Muscle of leg (tissue), 11 donors: ENCODE results near the gene TMED6. TPM values are rescaled to one million over a fixed set of nuclear protein-coding genes. Genes with fewer than 3 reads are reported as not detected.

Source experiments
- DNase-seq: peaks from one replicate; pipeline ENCODE4 v3.0.0; 2013
- H3K27ac ChIP-seq: one replicate; pipeline ENCODE4 v1.5.1; 2013; ENCODE audit warnings: mild to moderate bottlenecking, low read length, control low read depth
- H3K27me3 ChIP-seq: one replicate; pipeline ENCODE4 v1.6.1; 2013; ENCODE audit warnings: low read length; ENCODE audit not compliant: control insufficient read depth, insufficient read depth
- H3K36me3 ChIP-seq: one replicate; pipeline ENCODE4 v1.6.1; 2013; ENCODE audit warnings: low read length; ENCODE audit not compliant: control insufficient read depth, insufficient read depth
- H3K4me1 ChIP-seq: one replicate; pipeline ENCODE4 v1.6.1; 2013; ENCODE audit warnings: low read length; ENCODE audit not compliant: control insufficient read depth, insufficient read depth
- H3K4me3 ChIP-seq: one replicate; pipeline ENCODE4 v1.5.1; 2013; ENCODE audit warnings: low read length, control low read depth
- H3K9me3 ChIP-seq: replicated peaks from 2 replicates; pipeline ENCODE4 v1.6.1; 2013; ENCODE audit warnings: low read depth, low read length; ENCODE audit not compliant: control insufficient read depth
- WGBS: methylation state at CpG from one replicate; pipeline ENCODE4 v1.1.5; 2013; ENCODE audit warnings: missing lambda C conversion rate; ENCODE audit not compliant: insufficient coverage; 5-methylcytosine and 5-hydroxymethylcytosine counted together
- polyA plus RNA-seq, 8 donors: library from polyadenylated mRNA; unstranded; fragments of 120-200 nt; gene quantifications; one replicate each; pipeline versions ENCODE4 v1.2.1 to v1.2.3, GENCODE V29; 2013; ENCODE audit warnings: inconsistent platforms in 1 of 8, low replicate concordance in 1 of 8; ENCODE audit not compliant: insufficient read length in 8 of 8, insufficient read depth in 1 of 8
- total RNA-seq: library from RNA; stranded (reverse); fragments of 120-200 nt; gene quantifications from one replicate; pipeline ENCODE4 v1.2.4, GENCODE V29; 2013

Gene TMED6
- total and polyA plus RNA-seq, 9 donors, result 0.22 to 1.7 (median 1.2) TPM

GRCh38 chr16:69316595-69317034 lies 35.0 kb downstream of the TMED6 start:
- Histone ChIP-seq H3K9me3 (no peaks in the 10 kb centered on the region), H3K4me1 (peaks cover 6% of the 10 kb centered on the region), H3K4me3 (no peak overlapping the region), H3K36me3 (peaks cover 78% of the 10 kb centered on the region), H3K27me3 (no peaks in the 10 kb centered on the region), H3K27ac (no peak overlapping the region)
- WGBS, result 95% methylated on average over 14 of the region's 17 CpGs
- DNase-seq, result no peak

GRCh38 chr16:69315486-69316311 lies 35.9 kb downstream of the TMED6 start:
- no peak for DNase-seq
- H3K36me3 ChIP-seq, result peaks cover 69% of the 10 kb centered on the region
- 82% methylated on average over 26 of the region's 30 CpGs for WGBS
- no peaks in the 10 kb centered on the region for H3K27me3 ChIP-seq
- H3K9me3 ChIP-seq, result no peaks in the 10 kb centered on the region
- H3K4me1 ChIP-seq, result peaks cover 7% of the 10 kb centered on the region
- no peak overlapping the region for H3K4me3 ChIP-seq
- H3K27ac ChIP-seq, result no peak overlapping the region

DNA sequence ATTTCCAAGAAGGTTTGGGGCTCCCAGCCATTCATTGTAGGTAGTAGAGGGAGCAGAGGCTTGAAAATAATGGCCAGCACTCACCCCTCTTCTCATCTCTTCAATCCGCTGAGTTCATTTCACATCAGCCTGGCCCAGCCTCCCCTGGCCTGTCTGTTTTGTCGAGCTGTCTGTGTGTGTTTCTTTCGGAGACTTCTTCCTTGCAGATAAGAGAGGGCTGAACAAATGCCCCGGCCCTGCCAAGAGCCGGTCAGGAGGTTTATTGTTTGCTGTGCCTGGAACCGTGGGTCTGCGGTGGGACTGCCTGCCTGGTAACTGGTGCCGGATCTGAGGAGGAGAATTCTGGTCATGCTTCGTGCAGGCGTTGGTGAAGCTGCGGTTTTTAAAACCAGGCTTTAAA lies 37.1 kb downstream of the TMED6 start:
- no peaks in the 10 kb centered on the region for H3K27me3 ChIP-seq
- H3K27ac ChIP-seq, result no peak overlapping the region
- 89% methylated on average over 8 of the region's 11 CpGs for WGBS
- H3K4me3 ChIP-seq, result no peak overlapping the region
- no peaks in the 10 kb centered on the region for H3K9me3 ChIP-seq
- H3K36me3 ChIP-seq, result peaks cover 57% of the 10 kb centered on the region
- DNase-seq, result no peak
- H3K4me1 ChIP-seq, result peaks cover 9% of the 10 kb centered on the region

DNA sequence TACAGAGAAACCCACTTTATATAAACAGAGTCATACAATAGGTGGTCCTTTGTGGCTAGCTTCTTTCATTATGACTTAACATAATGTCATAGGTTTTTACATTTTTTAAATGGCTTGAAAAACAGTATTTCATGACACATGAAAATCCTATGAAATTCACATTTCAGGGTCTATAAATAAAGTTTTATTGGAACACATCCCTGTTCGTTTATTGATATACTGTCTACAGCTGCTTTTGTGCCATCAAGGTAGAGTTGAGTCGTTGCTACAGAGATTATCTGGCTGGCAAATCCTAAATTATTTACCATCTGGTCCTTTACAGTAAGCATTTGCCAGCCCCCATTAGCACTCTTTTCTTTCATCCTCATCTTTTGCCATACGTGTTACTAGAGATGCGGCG lies 38.1 kb downstream of the TMED6 start:
- no CpG with 5 or more reads among the region's 5 CpGs for WGBS
- peaks cover 47% of the 10 kb centered on the region for H3K36me3 ChIP-seq

GRCh38 chr16:69311533-69312387 lies 39.8 kb downstream of the TMED6 start:
- peak; percentile 37 for DNase-seq
- Histone ChIP-seq H3K36me3 (peaks cover 32% of the 10 kb centered on the region), H3K9me3 (no peaks in the 10 kb centered on the region), H3K4me1 (peaks cover 9% of the 10 kb centered on the region), H3K27me3 (no peaks in the 10 kb centered on the region), H3K4me3 (peak overlapping the region; percentile 85), H3K27ac (peak overlapping the region; percentile 59)
- 2% methylated on average over 59 of the region's 59 CpGs for WGBS

More for the DNA sequence above, 38.1 kb downstream of the TMED6 start:
- no peaks in the 10 kb centered on the region for H3K9me3 ChIP-seq
- H3K27me3 ChIP-seq, result no peaks in the 10 kb centered on the region
- H3K4me1 ChIP-seq, result peaks cover 9% of the 10 kb centered on the region
- H3K27ac ChIP-seq, result no peak overlapping the region
- no peak overlapping the region for H3K4me3 ChIP-seq
- no peak for DNase-seq

DNA sequence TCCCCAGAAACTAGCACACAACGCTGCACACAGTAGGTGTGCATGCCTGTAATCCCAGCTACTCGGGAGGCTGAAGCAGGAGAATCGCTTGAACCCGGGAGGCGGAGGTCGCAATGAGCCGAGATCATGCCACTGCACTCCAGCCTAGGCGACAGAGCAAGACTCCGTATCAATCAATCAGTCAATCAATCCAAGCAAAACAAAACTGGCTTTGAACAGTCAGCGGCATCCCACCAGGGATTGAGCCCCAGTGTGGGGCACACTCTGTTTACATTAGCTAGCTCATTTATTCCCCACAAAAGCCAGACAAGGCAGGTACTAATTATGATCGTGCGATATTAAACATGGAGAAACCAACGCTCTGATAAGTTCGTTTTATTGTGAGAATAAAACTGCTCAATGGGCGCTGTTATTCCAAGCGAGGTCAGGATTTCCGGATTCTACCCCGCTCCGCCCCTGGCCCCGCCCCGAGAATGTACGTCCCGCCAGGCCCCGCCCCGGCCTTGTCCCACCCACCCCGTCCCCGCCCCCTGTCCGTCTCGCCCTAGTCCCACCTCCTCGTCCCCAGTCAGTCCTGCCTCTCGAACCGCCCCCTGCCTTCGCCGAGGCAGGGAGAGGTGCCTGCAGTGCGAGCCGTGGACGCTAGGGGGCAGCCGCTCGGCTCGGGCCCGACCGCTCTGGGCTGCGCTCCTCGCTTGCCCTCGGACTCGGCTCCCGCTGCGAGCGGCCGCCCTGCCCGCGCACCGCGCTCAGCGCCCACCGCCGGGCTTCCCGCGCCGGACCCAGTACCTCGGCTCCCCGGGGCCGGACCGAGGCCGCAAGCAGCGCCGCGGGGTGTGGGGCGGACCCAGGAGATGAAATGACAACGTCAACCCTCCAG lies 40.7 kb downstream of the TMED6 start, which contains the start of gene VPS4A:
VPS4A (plus strand) TSS at position 698 of the 880 bp plus-strand sequence; CDS start at position 860, 162 bp downstream.
- DNase-seq, result peak; percentile 98
- H3K27me3 ChIP-seq, result no peaks in the 10 kb centered on the region
- 10% methylated on average over 58 of the region's 70 CpGs for WGBS

DNA sequence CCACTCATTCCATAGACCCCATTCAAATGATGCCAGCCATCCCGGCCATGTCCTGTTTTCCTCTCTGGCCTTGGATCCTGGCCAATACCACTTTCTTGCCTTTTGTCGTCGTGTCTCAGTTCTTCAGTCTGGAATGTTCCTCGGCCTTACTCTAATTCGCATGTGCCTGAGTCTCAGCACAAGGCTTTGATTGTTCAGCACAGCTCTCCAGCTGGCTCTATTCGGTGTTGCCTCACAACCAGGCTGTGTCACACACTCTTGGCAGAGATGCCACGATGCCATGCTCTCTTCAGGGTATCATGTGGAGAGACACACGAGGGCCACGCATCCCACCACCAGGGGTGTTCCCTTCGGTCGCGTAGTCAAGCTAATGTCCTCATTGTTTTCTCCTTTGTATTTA lies 42.3 kb downstream of the TMED6 start:
- DNase-seq, result peak; percentile 42
- 68% methylated on average over 8 of the region's 12 CpGs for WGBS
- Histone ChIP-seq H3K36me3 (peaks cover 8% of the 10 kb centered on the region), H3K27ac (no peak overlapping the region), H3K4me3 (no peak overlapping the region), H3K4me1 (peaks cover 9% of the 10 kb centered on the region), H3K27me3 (no peaks in the 10 kb centered on the region), H3K9me3 (no peaks in the 10 kb centered on the region)

More for the DNA sequence above, 40.7 kb downstream of the TMED6 start, which contains the start of gene VPS4A:
- Histone ChIP-seq H3K4me1 (peaks cover 9% of the 10 kb centered on the region), H3K36me3 (peaks cover 23% of the 10 kb centered on the region), H3K4me3 (peak within 1 kb of the TSS; percentile 85), H3K9me3 (no peaks in the 10 kb centered on the region), H3K27ac (peak within 1 kb of the TSS; percentile 86)

DNA sequence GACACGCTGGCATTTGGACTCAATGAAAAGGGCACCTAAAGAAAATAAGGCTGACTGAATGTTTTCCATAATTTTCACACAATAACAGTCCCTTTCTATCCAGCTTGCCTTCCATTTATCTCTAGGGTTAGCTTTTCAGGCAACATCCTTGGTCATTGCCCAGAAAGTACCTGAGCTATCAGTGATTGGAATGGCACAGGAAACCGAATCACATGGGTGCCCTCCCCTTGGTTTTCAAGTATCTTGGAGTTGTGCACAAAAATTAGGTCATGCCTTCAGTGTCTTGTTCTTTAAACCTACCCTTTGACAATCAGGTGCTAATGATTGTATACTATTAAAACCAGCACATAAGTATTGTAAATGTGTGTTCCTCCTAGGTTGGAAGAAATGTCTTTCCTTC lies 43.7 kb downstream of the TMED6 start:
- no peak overlapping the region for H3K27ac ChIP-seq
- no peaks in the 10 kb centered on the region for H3K27me3 ChIP-seq
- DNase-seq, result no peak
- 92% methylated on average over 2 of the region's 2 CpGs for WGBS
- H3K4me3 ChIP-seq, result no peak overlapping the region
- H3K4me1 ChIP-seq, result peaks cover 9% of the 10 kb centered on the region
- H3K9me3 ChIP-seq, result no peaks in the 10 kb centered on the region
- no peaks in the 10 kb centered on the region for H3K36me3 ChIP-seq

DNA sequence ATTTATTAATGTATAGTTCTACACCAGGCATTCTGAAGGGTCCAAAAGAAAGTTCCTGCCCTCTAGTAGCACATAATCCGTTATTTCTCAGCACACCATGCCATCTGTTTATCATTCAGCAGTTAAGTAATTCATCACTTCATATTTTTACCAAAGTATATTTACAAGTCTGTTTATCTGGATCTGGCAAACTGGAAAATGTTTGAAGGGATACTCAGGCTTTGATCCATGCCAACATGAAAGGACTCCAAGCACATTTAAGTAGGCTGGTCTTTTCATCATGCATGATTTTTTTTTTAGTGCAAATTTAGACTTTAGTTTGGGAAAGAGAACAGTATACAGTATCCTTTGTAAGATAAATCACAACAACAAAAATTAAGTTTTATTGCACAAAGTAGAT lies 44.5 kb downstream of the TMED6 start:
- WGBS, result no CpG with 5 or more reads among the region's 1 CpG
- Histone ChIP-seq H3K4me1 (peaks cover 6% of the 10 kb centered on the region), H3K9me3 (no peaks in the 10 kb centered on the region), H3K27me3 (no peaks in the 10 kb centered on the region), H3K36me3 (no peaks in the 10 kb centered on the region), H3K27ac (no peak overlapping the region), H3K4me3 (no peak overlapping the region)
- DNase-seq, result no peak
